Activated CD4-positive, alpha-beta T cell treated with anti-CD3 and anti-CD28 coated beads, Interleukin-2, amount 50 U/mL, for 1 hour (primary cell): ENCODE data around the gene DLEU7.

Source experiments
- DNase-seq: peaks from one replicate; pipeline ENCODE4 v3.0.0-alpha.2; 2020

The DLEU7 gene

DNA sequence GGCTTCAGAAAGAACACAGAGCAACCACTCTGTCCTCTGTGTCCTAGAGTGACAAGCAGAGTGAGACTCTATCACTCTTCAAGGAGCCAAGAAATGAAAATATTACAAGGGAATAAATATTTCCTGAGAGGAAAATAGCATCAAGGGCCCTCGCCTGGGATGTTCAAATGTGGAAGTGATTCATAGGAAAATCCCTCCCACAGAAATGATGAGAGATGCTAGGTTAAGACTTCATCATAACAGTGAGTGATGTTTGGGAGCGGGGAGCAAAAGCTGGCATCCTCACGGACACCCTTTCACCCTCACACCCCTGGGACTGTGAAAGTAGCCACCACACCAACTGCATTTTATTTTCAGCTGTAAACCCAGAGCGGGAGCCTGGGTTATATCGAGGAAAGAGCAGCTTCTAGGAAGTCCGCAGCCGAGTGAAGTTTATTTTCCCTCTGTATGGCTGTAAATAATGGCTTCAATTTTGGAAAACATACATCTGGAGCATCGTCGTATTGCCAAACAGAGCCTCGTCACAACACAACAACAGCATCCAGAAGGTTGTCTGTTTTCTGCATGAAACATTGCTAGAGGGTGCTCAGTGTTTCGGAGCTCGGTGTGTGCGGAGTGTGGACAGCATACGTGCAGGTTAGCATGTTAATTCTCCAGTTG is 54.8 kb downstream of the DLEU7 start:
- DNase-seq, result no peak

DNA sequence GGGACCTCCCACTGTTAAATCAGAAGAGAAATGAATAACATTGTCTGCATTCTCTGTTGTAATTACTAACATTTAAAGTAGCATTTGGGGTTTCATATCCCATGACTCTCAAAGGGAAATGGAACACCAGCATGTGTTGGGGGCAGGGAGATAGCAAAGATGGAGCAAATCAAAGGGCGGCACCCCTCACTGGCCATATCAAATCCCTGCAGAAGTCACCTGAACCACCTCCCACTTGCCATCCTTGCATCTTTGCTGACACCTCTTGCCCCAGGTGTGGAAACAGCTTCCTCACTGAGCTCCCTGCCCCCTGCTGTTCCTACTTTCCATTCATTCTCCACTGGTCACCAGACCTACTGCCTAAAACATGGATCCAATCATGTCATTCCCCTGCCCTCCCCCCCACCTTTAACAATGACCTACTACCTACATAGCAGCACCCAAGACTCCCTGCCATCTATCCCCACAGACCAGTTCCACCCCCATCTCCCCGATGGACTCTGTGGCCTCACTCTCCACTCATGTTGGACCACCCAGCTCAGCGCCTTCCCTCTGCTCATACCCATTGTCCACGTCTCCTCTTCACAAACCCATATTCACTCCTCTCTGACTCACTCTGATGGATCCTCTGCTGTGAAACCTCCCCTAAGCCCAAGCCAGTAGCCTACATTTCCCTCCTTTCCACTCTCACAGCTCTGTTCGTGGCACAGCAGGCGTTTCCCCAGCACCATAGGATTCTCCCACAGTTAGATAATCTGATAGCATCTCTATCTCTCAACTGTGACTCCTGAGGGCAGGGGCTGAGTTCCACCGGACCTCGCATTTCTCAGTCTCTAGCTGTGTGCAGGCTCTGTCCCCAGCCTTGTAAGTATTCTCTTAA is 55.9 kb downstream of the DLEU7 start:
- no peak for DNase-seq

DNA sequence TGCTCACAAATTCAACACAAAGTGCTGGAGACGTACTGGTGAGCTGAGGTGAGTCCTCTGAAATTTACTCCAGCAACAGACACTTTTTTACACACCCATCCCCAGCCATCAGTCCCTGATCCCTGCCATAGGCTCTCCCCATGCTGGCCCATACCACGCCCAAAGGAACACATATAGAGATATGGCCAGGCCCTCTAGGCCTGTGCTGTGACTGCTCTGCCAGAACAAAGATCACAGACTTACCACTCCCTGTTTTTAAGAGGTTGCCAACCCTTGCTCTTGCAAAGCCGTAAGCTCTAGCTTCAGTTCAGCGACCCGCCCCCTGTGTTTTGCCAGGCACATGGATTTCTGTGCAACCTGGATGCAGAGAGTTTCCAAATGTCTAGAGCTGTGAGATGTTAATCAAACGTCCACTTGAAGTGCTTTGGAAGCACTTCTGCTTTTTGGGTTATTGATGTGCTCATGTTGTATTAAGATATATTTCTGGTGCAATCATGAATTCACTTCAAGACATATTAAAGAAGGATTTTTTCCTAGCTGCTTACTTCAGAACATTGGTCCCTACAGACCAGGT is 59.7 kb downstream of the DLEU7 start:
- DNase-seq, result no peak

DNA sequence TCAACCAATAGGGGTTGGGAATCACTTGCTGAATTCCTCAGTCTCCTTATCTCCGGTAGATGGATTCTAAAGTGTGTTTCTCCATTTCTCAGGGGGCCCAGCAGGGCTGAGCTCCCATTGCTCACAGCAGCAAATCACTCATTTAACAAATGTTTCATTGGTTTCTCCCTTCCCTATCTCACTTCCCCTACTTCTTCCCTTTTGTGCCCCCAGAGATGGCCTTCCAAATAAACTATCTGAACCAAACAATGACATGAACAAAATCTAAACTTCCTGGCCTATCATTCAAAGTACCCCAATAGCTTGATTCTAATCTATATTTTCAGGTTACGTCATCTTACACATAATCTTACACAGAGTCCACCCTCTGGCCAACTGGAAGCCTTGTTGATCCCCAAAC is 60.4 kb downstream of the DLEU7 start:
- DNase-seq, result no peak

DNA sequence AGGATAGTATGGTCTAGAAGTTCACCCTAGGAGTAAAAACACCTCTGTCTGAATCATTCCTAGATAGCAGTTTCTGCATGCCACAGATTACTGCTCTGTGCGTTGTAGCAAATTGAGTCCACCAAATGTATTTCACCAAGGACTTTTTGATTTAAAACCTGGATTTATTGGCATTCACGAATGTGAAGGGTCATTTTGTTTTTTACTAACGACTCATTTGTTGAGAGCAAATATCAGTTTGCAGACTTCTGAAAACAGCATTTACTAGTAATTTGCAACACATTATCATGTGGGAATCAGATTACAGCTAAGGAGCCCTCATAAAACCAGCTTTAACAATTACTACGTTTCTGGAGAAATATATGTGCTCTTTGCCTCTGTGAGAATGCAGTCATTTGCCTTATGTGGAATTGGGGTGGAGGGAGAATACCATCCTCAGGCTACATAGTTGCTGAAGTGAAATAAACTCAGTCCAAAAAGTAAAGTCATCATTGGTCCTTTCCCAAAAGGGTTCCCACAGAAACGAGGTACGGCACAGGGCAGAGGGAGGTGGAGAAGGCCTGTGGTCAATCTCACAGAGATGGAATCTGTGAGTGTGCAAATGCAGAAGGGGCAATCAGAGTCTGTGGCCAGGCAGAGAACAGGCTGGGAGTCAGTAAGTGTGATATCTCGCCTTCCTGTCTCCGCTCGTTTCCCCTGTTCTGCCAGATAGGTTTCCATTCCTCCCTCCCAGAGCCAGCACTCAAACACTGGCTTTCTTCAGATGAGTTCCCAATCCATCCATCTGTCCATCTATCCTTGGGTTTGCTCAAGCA is 63.1 kb downstream of the DLEU7 start:
- DNase-seq, result no peak

DNA sequence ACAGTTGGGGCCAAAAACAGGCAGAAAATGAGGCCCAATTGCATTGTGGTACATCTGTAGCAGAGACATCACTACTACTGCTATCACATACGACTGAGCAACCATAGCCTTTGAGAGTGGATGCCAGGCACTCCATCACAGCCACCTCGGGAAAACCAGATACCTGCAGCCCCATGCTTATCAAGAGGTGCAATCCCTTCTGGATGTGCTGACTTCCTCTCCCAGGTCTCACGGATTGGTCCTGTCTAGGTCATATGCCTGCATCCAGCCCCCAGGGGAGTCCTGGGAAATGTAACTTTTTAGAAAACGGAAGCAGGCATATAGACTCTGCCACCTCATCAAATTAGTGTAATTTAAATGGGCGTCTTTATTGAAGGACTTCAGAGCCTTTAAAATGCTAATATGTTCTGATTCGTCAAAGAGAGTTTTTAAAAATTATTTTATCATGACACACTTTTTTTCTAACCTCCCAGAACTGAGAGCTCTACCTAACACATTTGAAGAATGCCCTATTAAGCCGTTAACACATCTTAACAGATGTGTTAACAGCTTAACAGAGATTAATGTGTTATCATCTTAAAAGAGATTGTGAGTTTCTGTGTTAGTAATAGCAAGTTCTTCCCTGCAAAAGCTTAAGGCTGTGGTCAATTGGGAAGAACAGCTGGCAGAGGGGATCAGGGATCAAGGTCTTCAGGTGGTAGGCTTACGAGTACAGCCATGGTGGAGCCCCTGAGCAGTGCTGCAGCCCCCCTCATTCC is 63.9 kb downstream of the DLEU7 start:
- no peak for DNase-seq
